ENCODE data around the gene TUBA4B.
A peak's percentile ranks its signal among the peaks of the same experiment; 100 is the strongest.
"Not testable (repeated sequence)": the region's sequence is repeated elsewhere in the genome, so short reads cannot be mapped to it uniquely, and the experiment has no call there.

The TUBA4B gene

GRCh38 chr2:219291910-219292490 lies 39.0 kb downstream of the TUBA4B start:
- no peak for DNase-seq

- no peak for DNase-seq
Measured at GRCh38 chr2:219292616-219293015, 39.6 kb downstream of the TUBA4B start.

GRCh38 chr2:219293736-219294231 lies 40.7 kb downstream of the TUBA4B start:
- DNase-seq = no peak

GRCh38 chr2:219294356-219295351 lies 41.6 kb downstream of the TUBA4B start:
- DNase-seq = peak; percentile 84

- no peak for DNase-seq
Measured at GRCh38 chr2:219296142-219296541, 43.1 kb downstream of the TUBA4B start.

- DNase-seq = no peak
Measured at GRCh38 chr2:219296631-219297391, 43.8 kb downstream of the TUBA4B start.

- DNase-seq = no peak
Measured at GRCh38 chr2:219297766-219298456, 44.9 kb downstream of the TUBA4B start.

GRCh38 chr2:219298759-219299371 lies 45.8 kb downstream of the TUBA4B start:
- DNase-seq = peak; percentile 63

GRCh38 chr2:219299372-219299760 lies 46.3 kb downstream of the TUBA4B start:
- no peak for DNase-seq

- DNase-seq = no peak
Measured at GRCh38 chr2:219300022-219300421, 47.0 kb downstream of the TUBA4B start.

- no peak for DNase-seq
Measured at GRCh38 chr2:219302412-219302968, 49.4 kb downstream of the TUBA4B start.

- no peak for DNase-seq
Measured at GRCh38 chr2:219304223-219304622, 51.2 kb downstream of the TUBA4B start.

- no peak for DNase-seq
Measured at GRCh38 chr2:219306047-219306446, 53.0 kb downstream of the TUBA4B start.

GRCh38 chr2:219308142-219309101 lies 55.4 kb downstream of the TUBA4B start:
- DNase-seq = peak; percentile 62

- peak; percentile 82 for DNase-seq
Measured at GRCh38 chr2:219309278-219309677, 56.2 kb downstream of the TUBA4B start, which contains the start of gene PTPRN. Gene PTPRN (minus strand): TSS chr2:219309401. CDS start chr2:219309332, 69 bp downstream.

- DNase-seq = not testable (repeated sequence)
Measured at GRCh38 chr2:219312683-219313263, 59.7 kb downstream of the TUBA4B start.

GRCh38 chr2:219314804-219315468 lies 61.9 kb downstream of the TUBA4B start:
- no peak for DNase-seq
